Measurements from ENCODE around the gene AFM. TPM values are rescaled to one million over a fixed set of nuclear protein-coding genes. Genes with fewer than 3 reads are reported as not detected.

Gene AFM
- total RNA-seq, 1 experiment from 2014 or later = not detected

DNA sequence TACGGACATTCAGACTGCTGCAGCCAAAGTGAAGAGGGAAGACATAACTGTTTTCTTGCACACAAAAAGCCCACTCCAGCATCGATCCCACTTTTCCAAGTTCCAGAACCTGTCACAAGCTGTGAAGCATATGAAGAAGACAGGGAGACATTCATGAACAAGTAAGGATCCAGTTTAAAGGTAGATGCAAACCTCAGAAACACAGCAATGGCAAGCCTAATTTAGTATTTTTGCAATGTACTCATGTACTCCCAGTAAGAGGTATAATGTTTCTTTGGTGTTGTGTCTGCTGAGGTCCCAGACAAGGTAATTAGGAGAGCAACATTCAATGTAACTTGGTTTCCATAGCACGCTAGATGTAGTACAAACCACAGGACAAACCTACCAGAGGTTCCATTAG lies 40.9 kb upstream of the AFM start:
- Mint-ChIP-seq H3K36me3 (ENCODE audit: insufficient read depth, unreplicated experiment) (no peaks in the 10 kb centered on the region), H3K27ac (ENCODE audit: unreplicated experiment) (no peak overlapping the region), H3K4me1 (ENCODE audit: low read depth, unreplicated experiment) (no peaks in the 10 kb centered on the region), H3K27me3 (ENCODE audit: unreplicated experiment) (no peaks in the 10 kb centered on the region), H3K9me3 (ENCODE audit: low read depth, unreplicated experiment) (no peaks in the 10 kb centered on the region), H3K4me3 (ENCODE audit: low read depth, unreplicated experiment) (no peak overlapping the region)
- intact Hi-C loops (cut with micrococcal nuclease; ENCODE audit: unreplicated experiment) = loop anchor here (10.0 kb wide), 1 partner anchor 214 kb away; no protein-coding TSS in a partner anchor
- BruUV-seq (replicated peaks) = no TSS peak
- CTCF ChIA-PET = no interaction called here
- DNase-seq = no peak
- no peak for TF ChIP-seq CTCF (IDR thresholded peaks at IDR 0.05; ENCODE audit: unreplicated experiment)

DNA sequence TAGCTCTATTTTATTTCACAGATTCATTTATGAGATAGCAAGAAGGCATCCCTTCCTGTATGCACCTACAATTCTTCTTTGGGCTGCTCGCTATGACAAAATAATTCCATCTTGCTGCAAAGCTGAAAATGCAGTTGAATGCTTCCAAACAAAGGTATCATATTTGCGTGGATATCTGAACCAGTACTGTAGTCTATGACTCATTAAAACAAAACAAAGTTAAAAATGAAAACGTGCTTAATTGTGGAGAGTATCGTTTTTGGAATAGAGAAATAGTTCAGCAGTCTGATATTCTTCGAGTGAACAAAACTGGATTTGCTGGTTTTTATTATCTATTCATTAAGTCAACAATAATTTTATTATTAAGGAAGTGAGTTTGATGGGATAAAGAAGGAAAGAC lies 39.3 kb upstream of the AFM start:
- TF ChIP-seq CTCF (IDR thresholded peaks at IDR 0.05; ENCODE audit: unreplicated experiment) = no peak
- CTCF ChIA-PET = no interaction called here
- intact Hi-C loops (cut with micrococcal nuclease; ENCODE audit: unreplicated experiment) = loop anchor here (10.0 kb wide), 1 partner anchor 213 kb away; no protein-coding TSS in a partner anchor
- Mint-ChIP-seq H3K27me3 (ENCODE audit: unreplicated experiment) (no peaks in the 10 kb centered on the region), H3K36me3 (ENCODE audit: insufficient read depth, unreplicated experiment) (no peaks in the 10 kb centered on the region), H3K4me3 (ENCODE audit: low read depth, unreplicated experiment) (no peak overlapping the region), H3K4me1 (ENCODE audit: low read depth, unreplicated experiment) (no peaks in the 10 kb centered on the region), H3K27ac (ENCODE audit: unreplicated experiment) (no peak overlapping the region), H3K9me3 (ENCODE audit: low read depth, unreplicated experiment) (no peaks in the 10 kb centered on the region)
- no TSS peak for BruUV-seq (replicated peaks)
- DNase-seq = no peak

- CTCF ChIA-PET = interaction anchor here (1.1 kb wide), 1 partner anchor 55 kb away, joined by 3 read pairs; no protein-coding TSS in a partner anchor
- Mint-ChIP-seq H3K4me3 (ENCODE audit: low read depth, unreplicated experiment) (no peak overlapping the region), H3K27ac (ENCODE audit: unreplicated experiment) (no peak overlapping the region), H3K9me3 (ENCODE audit: low read depth, unreplicated experiment) (no peaks in the 10 kb centered on the region), H3K36me3 (ENCODE audit: insufficient read depth, unreplicated experiment) (no peaks in the 10 kb centered on the region), H3K4me1 (ENCODE audit: low read depth, unreplicated experiment) (no peaks in the 10 kb centered on the region), H3K27me3 (ENCODE audit: unreplicated experiment) (no peaks in the 10 kb centered on the region)
- intact Hi-C loops (cut with micrococcal nuclease; ENCODE audit: unreplicated experiment) = loop anchor here (10.0 kb wide), 1 partner anchor 212 kb away; no protein-coding TSS in a partner anchor
- TF ChIP-seq CTCF (IDR thresholded peaks at IDR 0.05; ENCODE audit: unreplicated experiment) = no peak
- no peak for DNase-seq
- BruUV-seq (replicated peaks) = no TSS peak
Measured at GRCh38 chr4:73443224-73443623, 38.3 kb upstream of the AFM start.

DNA sequence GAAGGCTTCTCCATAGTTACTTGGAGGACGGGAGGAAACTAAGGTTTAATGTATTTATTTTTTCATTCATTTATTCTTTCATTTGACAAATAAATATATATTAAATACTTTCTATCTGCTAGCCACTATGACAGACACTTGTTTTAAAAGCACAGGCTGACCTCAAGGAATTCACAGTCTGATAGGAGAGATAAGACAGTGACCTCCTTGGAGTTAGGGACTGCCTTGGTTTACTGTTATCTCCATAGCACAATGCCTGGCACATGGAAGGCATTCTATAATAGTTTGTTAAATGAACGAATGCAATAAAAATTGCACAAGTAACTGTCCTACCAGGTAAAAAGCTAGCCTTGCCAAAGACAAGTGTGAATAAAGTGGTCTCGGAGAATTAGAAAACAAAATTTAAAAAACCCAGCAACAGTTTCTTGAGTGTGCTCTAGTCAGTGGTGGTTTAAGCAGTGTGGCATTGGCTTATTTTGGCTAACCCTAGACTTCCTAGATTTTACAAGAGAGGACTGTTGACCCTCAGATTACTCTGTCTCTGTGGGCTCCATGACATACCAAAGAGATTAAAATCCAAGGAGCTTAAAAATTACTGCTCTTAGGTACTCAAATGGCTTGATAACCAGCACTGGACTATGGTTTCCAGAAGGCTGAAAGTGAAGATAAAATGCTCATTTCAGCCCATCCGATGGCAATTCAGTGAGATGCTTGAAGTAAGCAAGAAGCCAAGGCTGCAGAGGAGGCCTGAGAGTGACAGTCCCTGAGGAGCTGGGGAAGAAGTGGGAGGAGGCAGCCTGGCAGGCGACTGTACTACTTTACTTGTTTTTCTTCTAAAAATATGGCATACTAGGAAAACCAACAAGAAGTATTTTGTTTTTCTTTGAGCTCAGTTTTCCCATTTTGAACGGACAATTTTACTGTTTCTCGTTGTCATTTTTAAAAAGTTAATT lies 35.9 kb upstream of the AFM start:
- no peak for TF ChIP-seq CTCF (IDR thresholded peaks at IDR 0.05; ENCODE audit: unreplicated experiment)
- H3K27me3 Mint-ChIP-seq (ENCODE audit: unreplicated experiment) = no peaks in the 10 kb centered on the region
- DNase-seq = no peak
- H3K36me3 Mint-ChIP-seq (ENCODE audit: insufficient read depth, unreplicated experiment) = no peaks in the 10 kb centered on the region
- no peaks in the 10 kb centered on the region for H3K9me3 Mint-ChIP-seq (ENCODE audit: low read depth, unreplicated experiment)
- H3K27ac Mint-ChIP-seq (ENCODE audit: unreplicated experiment) = no peak overlapping the region
- no peak overlapping the region for H3K4me3 Mint-ChIP-seq (ENCODE audit: low read depth, unreplicated experiment)
- no TSS peak for BruUV-seq (replicated peaks)
- CTCF ChIA-PET = interaction anchor here (0.7 to 2.6 kb wide), 3 partner anchors 75 to 104 kb away, joined by 3 to 42 read pairs (median 9); no protein-coding TSS in a partner anchor
- intact Hi-C loops (cut with micrococcal nuclease; ENCODE audit: unreplicated experiment) = loop anchor here (1.0 to 10.0 kb wide), 2 partner anchors 104 to 209 kb away; no protein-coding TSS in a partner anchor
- peaks cover 5% of the 10 kb centered on the region for H3K4me1 Mint-ChIP-seq (ENCODE audit: low read depth, unreplicated experiment)
